ENCODE data around the gene PPARA. TPM values are rescaled to one million over a fixed set of nuclear protein-coding genes. Genes with fewer than 3 reads are reported as not detected.

The PPARA gene
- total and polyA plus RNA-seq, 2 experiments from 2014 or later: 4.7 to 12.6 TPM

DNA sequence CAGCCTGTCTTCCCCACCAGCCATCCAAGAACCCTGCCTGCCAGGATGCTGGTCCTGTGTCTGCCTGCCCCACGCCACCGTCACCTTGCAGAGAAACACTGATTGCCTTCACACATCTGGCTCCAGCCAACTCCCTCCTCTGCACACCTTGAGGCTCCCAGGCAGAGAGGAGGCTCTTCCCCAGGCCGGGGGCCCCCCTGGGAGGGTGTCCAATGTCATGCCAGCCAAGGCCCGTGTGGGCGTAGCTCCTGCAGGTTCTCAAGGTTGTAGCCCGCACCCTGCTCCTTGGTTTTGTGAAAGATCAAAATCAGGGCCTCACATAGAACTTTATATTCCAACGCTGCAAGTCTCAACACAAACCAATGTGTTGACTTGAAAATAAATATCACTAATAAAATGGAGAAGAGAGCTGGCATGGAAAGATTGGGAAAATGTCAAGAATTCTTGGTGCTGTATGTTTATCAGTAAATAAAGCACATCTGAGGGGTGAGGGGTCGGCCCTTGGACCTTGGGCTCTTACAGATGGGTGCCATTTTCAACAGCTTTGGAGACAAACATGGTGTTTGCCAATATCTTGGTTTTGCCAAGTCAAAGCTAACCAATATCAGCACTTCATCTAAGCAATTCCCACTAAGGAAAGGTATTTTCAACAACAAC lies 6.7 kb upstream of the PPARA start:
- H3K36me3 Mint-ChIP-seq (ENCODE audit: low read depth): no peaks in the 10 kb centered on the region
- Histone ChIP-seq H3K36me3 (ENCODE audit: insufficient read depth) (no peaks in the 10 kb centered on the region), H3F3A (replicated peaks; ENCODE audit: low read depth) (no peaks in the 10 kb centered on the region), H3K27ac (ENCODE audit: low read depth) (no peak overlapping the region), H4K20me1 (replicated peaks; ENCODE audit: insufficient read depth) (no peaks in the 10 kb centered on the region), H3K4me3 (no peak overlapping the region), H2AFZ (no peak overlapping the region), H3K27me3 (ENCODE audit: insufficient read depth) (peaks cover 8% of the 10 kb centered on the region), H3K4me1 (ENCODE audit: insufficient read depth) (no peaks in the 10 kb centered on the region), H3K9me2 (ENCODE audit: insufficient read depth) (no peaks in the 10 kb centered on the region), H3K4me2 (no peak overlapping the region), H3K79me2 (replicated peaks; ENCODE audit: insufficient read depth) (no peaks in the 10 kb centered on the region)
- DNase-seq (ENCODE audit: low spot score) (no peak), ATAC-seq (no peak)
- TF ChIP-seq JUNB (IDR thresholded peaks at IDR 0.05; ENCODE audit: unreplicated experiment): no peak
- H3K4me1 Mint-ChIP-seq: no peaks in the 10 kb centered on the region; the same call in 2 of the 3 replicates
- no peak overlapping the region for H3K27ac Mint-ChIP-seq
- H3K27me3 Mint-ChIP-seq (ENCODE audit: insufficient read depth, low read depth, poor library complexity): peaks cover 15% of the 10 kb centered on the region
- no peaks in the 10 kb centered on the region; the same call in 2 of the 3 replicates for H3K9me3 Mint-ChIP-seq
- no peak overlapping the region for H3K4me3 Mint-ChIP-seq

DNA sequence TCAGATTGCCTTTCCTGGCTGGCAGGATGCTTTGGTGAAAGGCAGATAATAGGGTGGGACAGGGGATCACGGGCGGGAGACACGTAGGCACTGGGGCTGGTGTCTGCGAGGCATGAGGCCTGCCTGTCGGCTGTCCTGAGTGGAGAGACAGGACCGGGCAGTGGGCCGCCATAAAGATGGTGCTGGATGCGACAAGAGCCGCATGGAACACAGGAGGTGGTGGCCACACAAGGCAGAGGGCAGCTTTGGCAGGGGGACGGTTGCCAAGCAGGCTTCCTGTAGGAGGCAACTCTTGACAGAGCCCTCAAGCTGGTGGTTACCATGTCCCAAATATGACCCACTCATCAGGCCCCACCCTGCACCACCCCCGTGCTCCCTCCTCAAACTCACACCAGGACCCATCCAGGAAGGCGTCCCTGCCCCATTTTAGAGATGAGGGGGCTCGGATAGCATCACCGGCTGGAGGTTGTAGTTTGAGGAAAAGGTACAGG lies 4.9 kb upstream of the PPARA start:
- Mint-ChIP-seq H3K36me3 (ENCODE audit: low read depth) (no peaks in the 10 kb centered on the region), H3K27me3 (ENCODE audit: insufficient read depth, low read depth, poor library complexity) (peaks cover 26% of the 10 kb centered on the region), H3K4me1 (peaks cover 6% of the 10 kb centered on the region; the same call in 2 of the 3 replicates), H3K27ac (no peak overlapping the region), H3K9me3 (no peaks in the 10 kb centered on the region; the same call in 2 of the 3 replicates), H3K4me3 (no peak overlapping the region)
- H3K27ac ChIP-seq (ENCODE audit: low read depth): no peak overlapping the region
- no peaks in the 10 kb centered on the region for H3K9me2 ChIP-seq (ENCODE audit: insufficient read depth)
- peaks cover 5% of the 10 kb centered on the region for H3K4me1 ChIP-seq (ENCODE audit: insufficient read depth)
- 0 out of 2 replicates have a peak overlapping the region, but pooled peaks have one; percentile 14 for H2AFZ ChIP-seq
- no peak overlapping the region for H3K4me3 ChIP-seq
- H4K20me1 ChIP-seq (replicated peaks; ENCODE audit: insufficient read depth): no peaks in the 10 kb centered on the region
- ATAC-seq (no peak), DNase-seq (ENCODE audit: low spot score) (no peak)
- peaks cover 17% of the 10 kb centered on the region for H3K27me3 ChIP-seq (ENCODE audit: insufficient read depth)
- H3F3A ChIP-seq (replicated peaks; ENCODE audit: low read depth): no peaks in the 10 kb centered on the region
- no peaks in the 10 kb centered on the region for H3K79me2 ChIP-seq (replicated peaks; ENCODE audit: insufficient read depth)
- H3K4me2 ChIP-seq: no peak overlapping the region
- H3K36me3 ChIP-seq (ENCODE audit: insufficient read depth): no peaks in the 10 kb centered on the region
- TF ChIP-seq, protein P1, sequence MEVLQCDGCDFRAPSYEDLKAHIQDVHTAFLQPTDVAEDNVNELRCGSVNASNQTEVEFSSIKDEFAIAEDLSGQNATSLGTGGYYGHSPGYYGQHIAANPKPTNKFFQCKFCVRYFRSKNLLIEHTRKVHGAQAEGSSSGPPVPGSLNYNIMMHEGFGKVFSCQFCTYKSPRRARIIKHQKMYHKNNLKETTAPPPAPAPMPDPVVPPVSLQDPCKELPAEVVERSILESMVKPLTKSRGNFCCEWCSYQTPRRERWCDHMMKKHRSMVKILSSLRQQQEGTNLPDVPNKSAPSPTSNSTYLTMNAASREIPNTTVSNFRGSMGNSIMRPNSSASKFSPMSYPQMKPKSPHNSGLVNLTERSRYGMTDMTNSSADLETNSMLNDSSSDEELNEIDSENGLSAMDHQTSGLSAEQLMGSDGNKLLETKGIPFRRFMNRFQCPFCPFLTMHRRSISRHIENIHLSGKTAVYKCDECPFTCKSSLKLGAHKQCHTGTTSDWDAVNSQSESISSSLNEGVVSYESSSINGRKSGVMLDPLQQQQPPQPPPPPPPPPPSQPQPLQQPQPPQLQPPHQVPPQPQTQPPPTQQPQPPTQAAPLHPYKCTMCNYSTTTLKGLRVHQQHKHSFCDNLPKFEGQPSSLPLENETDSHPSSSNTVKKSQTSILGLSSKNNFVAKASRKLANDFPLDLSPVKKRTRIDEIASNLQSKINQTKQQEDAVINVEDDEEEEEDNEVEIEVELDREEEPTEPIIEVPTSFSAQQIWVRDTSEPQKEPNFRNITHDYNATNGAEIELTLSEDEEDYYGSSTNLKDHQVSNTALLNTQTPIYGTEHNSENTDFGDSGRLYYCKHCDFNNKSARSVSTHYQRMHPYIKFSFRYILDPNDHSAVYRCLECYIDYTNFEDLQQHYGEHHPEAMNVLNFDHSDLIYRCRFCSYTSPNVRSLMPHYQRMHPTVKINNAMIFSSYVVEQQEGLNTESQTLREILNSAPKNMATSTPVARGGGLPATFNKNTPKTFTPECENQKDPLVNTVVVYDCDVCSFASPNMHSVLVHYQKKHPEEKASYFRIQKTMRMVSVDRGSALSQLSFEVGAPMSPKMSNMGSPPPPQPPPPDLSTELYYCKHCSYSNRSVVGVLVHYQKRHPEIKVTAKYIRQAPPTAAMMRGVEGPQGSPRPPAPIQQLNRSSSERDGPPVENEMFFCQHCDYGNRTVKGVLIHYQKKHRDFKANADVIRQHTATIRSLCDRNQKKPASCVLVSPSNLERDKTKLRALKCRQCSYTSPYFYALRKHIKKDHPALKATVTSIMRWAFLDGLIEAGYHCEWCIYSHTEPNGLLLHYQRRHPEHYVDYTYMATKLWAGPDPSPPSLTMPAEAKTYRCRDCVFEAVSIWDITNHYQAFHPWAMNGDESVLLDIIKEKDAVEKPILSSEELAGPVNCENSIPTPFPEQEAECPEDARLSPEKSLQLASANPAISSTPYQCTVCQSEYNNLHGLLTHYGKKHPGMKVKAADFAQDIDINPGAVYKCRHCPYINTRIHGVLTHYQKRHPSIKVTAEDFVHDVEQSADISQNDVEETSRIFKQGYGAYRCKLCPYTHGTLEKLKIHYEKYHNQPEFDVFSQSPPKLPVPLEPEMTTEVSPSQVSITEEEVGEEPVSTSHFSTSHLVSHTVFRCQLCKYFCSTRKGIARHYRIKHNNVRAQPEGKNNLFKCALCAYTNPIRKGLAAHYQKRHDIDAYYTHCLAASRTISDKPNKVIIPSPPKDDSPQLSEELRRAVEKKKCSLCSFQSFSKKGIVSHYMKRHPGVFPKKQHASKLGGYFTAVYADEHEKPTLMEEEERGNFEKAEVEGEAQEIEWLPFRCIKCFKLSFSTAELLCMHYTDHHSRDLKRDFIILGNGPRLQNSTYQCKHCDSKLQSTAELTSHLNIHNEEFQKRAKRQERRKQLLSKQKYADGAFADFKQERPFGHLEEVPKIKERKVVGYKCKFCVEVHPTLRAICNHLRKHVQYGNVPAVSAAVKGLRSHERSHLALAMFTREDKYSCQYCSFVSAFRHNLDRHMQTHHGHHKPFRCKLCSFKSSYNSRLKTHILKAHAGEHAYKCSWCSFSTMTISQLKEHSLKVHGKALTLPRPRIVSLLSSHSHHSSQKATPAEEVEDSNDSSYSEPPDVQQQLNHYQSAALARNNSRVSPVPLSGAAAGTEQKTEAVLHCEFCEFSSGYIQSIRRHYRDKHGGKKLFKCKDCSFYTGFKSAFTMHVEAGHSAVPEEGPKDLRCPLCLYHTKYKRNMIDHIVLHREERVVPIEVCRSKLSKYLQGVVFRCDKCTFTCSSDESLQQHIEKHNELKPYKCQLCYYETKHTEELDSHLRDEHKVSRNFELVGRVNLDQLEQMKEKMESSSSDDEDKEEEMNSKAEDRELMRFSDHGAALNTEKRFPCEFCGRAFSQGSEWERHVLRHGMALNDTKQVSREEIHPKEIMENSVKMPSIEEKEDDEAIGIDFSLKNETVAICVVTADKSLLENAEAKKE (CRISPR knock-in tag; IDR thresholded peaks at IDR 0.05): no peak
- no peak for TF ChIP-seq NANOG (IDR thresholded peaks at IDR 0.05; ENCODE audit: borderline replicate concordance)
- no peak for TF ChIP-seq STAT1 (IDR thresholded peaks at IDR 0.05; ENCODE audit: unreplicated experiment)
- no peak for TF ChIP-seq CREB1 (CRISPR knock-in tag; IDR thresholded peaks at IDR 0.05; ENCODE audit: low read depth)
- TF ChIP-seq, protein P2, sequence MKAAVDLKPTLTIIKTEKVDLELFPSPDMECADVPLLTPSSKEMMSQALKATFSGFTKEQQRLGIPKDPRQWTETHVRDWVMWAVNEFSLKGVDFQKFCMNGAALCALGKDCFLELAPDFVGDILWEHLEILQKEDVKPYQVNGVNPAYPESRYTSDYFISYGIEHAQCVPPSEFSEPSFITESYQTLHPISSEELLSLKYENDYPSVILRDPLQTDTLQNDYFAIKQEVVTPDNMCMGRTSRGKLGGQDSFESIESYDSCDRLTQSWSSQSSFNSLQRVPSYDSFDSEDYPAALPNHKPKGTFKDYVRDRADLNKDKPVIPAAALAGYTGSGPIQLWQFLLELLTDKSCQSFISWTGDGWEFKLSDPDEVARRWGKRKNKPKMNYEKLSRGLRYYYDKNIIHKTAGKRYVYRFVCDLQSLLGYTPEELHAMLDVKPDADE (IDR thresholded peaks at IDR 0.05): no peak
- TF ChIP-seq, protein P3, sequence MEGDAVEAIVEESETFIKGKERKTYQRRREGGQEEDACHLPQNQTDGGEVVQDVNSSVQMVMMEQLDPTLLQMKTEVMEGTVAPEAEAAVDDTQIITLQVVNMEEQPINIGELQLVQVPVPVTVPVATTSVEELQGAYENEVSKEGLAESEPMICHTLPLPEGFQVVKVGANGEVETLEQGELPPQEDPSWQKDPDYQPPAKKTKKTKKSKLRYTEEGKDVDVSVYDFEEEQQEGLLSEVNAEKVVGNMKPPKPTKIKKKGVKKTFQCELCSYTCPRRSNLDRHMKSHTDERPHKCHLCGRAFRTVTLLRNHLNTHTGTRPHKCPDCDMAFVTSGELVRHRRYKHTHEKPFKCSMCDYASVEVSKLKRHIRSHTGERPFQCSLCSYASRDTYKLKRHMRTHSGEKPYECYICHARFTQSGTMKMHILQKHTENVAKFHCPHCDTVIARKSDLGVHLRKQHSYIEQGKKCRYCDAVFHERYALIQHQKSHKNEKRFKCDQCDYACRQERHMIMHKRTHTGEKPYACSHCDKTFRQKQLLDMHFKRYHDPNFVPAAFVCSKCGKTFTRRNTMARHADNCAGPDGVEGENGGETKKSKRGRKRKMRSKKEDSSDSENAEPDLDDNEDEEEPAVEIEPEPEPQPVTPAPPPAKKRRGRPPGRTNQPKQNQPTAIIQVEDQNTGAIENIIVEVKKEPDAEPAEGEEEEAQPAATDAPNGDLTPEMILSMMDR (conservative IDR thresholded peaks at IDR 0.05; ENCODE audit: low read depth in 2 of 2): no peak
- no peak for TF ChIP-seq POLR2AphosphoS5 (IDR thresholded peaks at IDR 0.05; ENCODE audit: low read depth)
- TF ChIP-seq ZNF331 (CRISPR knock-in tag; IDR thresholded peaks at IDR 0.05; ENCODE audit: low read depth): no peak
- no peak for TF ChIP-seq EZH2phosphoT487 (IDR thresholded peaks at IDR 0.05; ENCODE audit: unreplicated experiment)
- TF ChIP-seq EZH2 (IDR thresholded peaks at IDR 0.05; ENCODE audit: low read depth, unreplicated experiment): no peak
- no peak for TF ChIP-seq ZNF114 (CRISPR knock-in tag; IDR thresholded peaks at IDR 0.05)
- TF ChIP-seq JUNB (IDR thresholded peaks at IDR 0.05; ENCODE audit: unreplicated experiment): no peak

Data from GM23338 (cell line).